Measurements from ENCODE around the gene CLIP2. TPM values are rescaled to one million over a fixed set of nuclear protein-coding genes. Genes with fewer than 3 reads are reported as not detected.

The CLIP2 gene
- total RNA-seq, 2 donors from 2014 or later, result 18.6 to 24.1 TPM

GRCh38 chr7:74396993-74397392, 107.8 kb downstream of the CLIP2 start:
- H3K4me3 ChIP-seq, result no peak overlapping the region
- peaks cover 0 to 5% of the 10 kb centered on the region in 2 donors for H3K36me3 ChIP-seq
- no peak for DNase-seq (ENCODE audit: low spot score)
- H3K27ac ChIP-seq, result no peak overlapping the region
- no peaks in the 10 kb centered on the region for H3K9me3 ChIP-seq
- H3K4me1 ChIP-seq (replicated peaks), result no peaks in the 10 kb centered on the region
- WGBS, result 93% methylated on average over 11 of the region's 11 CpGs
- no peaks in the 10 kb centered on the region for H3K27me3 ChIP-seq (replicated peaks; ENCODE audit: insufficient read depth)
- no peak for TF ChIP-seq POLR2A (IDR thresholded peaks at IDR 0.05)
- no peak for TF ChIP-seq POLR2AphosphoS5 (IDR thresholded peaks at IDR 0.05)
- no peak for TF ChIP-seq CTCF (IDR thresholded peaks at IDR 0.05)
- intact Hi-C loops (cut with DNase I), result no loop called here

- intact Hi-C loops (cut with DNase I), result no loop called here
- WGBS, result 93% methylated on average over 3 of the region's 8 CpGs
- Histone ChIP-seq H3K4me1 (replicated peaks) (no peaks in the 10 kb centered on the region), H3K27ac (no peak overlapping the region), H3K4me3 (no peak overlapping the region), H3K9me3 (no peaks in the 10 kb centered on the region), H3K36me3 (peaks cover 0 to 5% of the 10 kb centered on the region in 2 donors), H3K27me3 (replicated peaks; ENCODE audit: insufficient read depth) (no peaks in the 10 kb centered on the region)
- no peak for DNase-seq (ENCODE audit: low spot score)
- TF ChIP-seq POLR2A (IDR thresholded peaks at IDR 0.05) (no peak), CTCF (IDR thresholded peaks at IDR 0.05) (no peak), POLR2AphosphoS5 (IDR thresholded peaks at IDR 0.05) (no peak)
These were observed 109.2 kb downstream of the CLIP2 start for GRCh38 chr7:74398426-74398825.

- intact Hi-C loops (cut with DNase I), result no loop called here
- no peak for DNase-seq (ENCODE audit: low spot score)
- Histone ChIP-seq H3K4me3 (no peak overlapping the region), H3K9me3 (no peaks in the 10 kb centered on the region), H3K4me1 (replicated peaks) (no peaks in the 10 kb centered on the region), H3K27me3 (replicated peaks; ENCODE audit: insufficient read depth) (no peaks in the 10 kb centered on the region), H3K27ac (no peak overlapping the region), H3K36me3 (peaks cover 0 to 5% of the 10 kb centered on the region in 2 donors)
- WGBS, result 91% methylated on average over 6 of the region's 6 CpGs
- TF ChIP-seq CTCF (IDR thresholded peaks at IDR 0.05) (no peak), POLR2AphosphoS5 (IDR thresholded peaks at IDR 0.05) (no peak), POLR2A (IDR thresholded peaks at IDR 0.05) (no peak)
These were observed 109.8 kb downstream of the CLIP2 start for GRCh38 chr7:74399006-74399405.

- Histone ChIP-seq H3K27ac (no peak overlapping the region), H3K9me3 (no peaks in the 10 kb centered on the region), H3K4me3 (no peak overlapping the region), H3K27me3 (replicated peaks; ENCODE audit: insufficient read depth) (no peaks in the 10 kb centered on the region), H3K4me1 (replicated peaks) (no peaks in the 10 kb centered on the region), H3K36me3 (peaks cover 0 to 5% of the 10 kb centered on the region in 2 donors)
- intact Hi-C loops (cut with DNase I), result loop anchor here (2.0 to 5.0 kb wide), 2 partner anchors 194 to 338 kb away; no protein-coding TSS in a partner anchor
- no peak for TF ChIP-seq POLR2AphosphoS5 (IDR thresholded peaks at IDR 0.05)
- no peak for TF ChIP-seq CTCF (IDR thresholded peaks at IDR 0.05)
- TF ChIP-seq POLR2A (IDR thresholded peaks at IDR 0.05), result no peak
- 82% methylated on average over 22 of the region's 22 CpGs for WGBS
- no peak for DNase-seq (ENCODE audit: low spot score)
These were observed 111.4 kb downstream of the CLIP2 start for GRCh38 chr7:74400420-74401136.

Measured in prostate gland (tissue), 2 donors.